Kidney epithelial cell (primary cell): Measurements from ENCODE around the gene NEB. TPM values are rescaled to one million over a fixed set of nuclear protein-coding genes. Genes with fewer than 3 reads are reported as not detected.
"Not testable (repeated sequence)": the region's sequence is repeated elsewhere in the genome, so short reads cannot be mapped to it uniquely, and the experiment has no call there.

ENCODE experiments used
- DNase-seq: peaks from one replicate; pipeline ENCODE4 v3.0.0-alpha.2; 2010; ENCODE audit warnings: low read depth
- H3K27me3 ChIP-seq: 2 replicates; pipeline ENCODE4 v1.6.0; 2011; ENCODE audit warnings: low read length; ENCODE audit not compliant: control insufficient read depth, insufficient read depth
- H3K36me3 ChIP-seq: 2 replicates; pipeline ENCODE4 v1.5.1; 2011; ENCODE audit warnings: low read length; ENCODE audit not compliant: control insufficient read depth, insufficient read depth
- H3K4me3 ChIP-seq: 2 replicates; pipeline ENCODE4 v1.5.1; 2011; ENCODE audit warnings: low read depth, mild to moderate bottlenecking, control low read depth, low read length
- total RNA-seq: library from RNA; depleted of rRNA; stranded (reverse); fragments of >200 nt; gene quantifications from 2 replicates; pipeline ENCODE4 v1.2.3, GENCODE V29; 2015
- TF ChIP-seq, protein P1 (sequence below): IDR thresholded peaks from 2 replicates; pipeline ENCODE4 v1.5.1; 2011; ENCODE audit warnings: mild to moderate bottlenecking, moderate library complexity, low read length, control low read depth, inconsistent platforms; ENCODE audit not compliant: insufficient read depth, poor library complexity, severe bottlenecking

Gene NEB
- total RNA-seq, 1 donor from 2014 or later = 0.38 TPM

DNA sequence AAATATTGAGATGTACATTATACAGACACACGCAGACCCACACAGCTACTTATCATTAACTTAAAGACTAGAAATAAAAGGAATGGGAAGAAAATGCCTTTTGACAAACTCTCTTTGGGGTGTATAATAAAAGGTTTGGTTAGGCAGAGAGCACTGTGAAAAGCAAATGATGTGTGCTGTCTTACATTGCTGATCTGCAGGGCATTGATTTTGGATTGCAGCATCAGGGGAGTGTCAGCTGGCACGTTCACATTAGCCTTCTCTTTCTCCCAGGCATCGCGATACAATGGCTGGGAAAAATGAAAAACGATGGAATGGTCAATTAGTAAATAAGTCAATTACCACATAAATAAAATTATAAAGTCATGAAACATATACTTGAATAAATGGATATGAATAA lies 131.9 kb downstream of the NEB start:
- not testable (repeated sequence) for DNase-seq, H3K36me3 ChIP-seq, H3K4me3 ChIP-seq, H3K27me3 ChIP-seq

DNA sequence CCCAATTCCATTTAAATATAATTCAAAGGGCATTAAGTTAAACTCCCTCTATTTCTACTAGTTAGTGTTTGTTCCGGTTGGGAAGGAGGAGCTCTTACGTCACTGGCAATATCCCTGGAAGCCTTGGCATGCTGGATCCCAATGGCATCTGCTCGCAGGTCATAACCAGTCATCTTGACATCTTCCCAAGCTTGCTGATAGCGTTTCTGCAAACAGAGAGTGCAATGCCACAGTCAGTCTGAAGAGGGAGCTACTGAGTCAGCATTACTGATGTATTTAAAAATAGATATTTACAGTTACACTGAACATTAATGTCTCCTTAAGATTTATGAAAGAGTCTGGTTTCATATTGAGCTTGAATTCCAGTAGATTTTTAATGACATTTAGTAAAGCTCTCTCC lies 132.5 kb downstream of the NEB start:
- not testable (repeated sequence) for H3K27me3 ChIP-seq, H3K36me3 ChIP-seq, H3K4me3 ChIP-seq, DNase-seq

- H3K27me3 ChIP-seq, H3K4me3 ChIP-seq, DNase-seq, H3K36me3 ChIP-seq: not testable (repeated sequence)
These were observed 137.2 kb downstream of the NEB start for GRCh38 chr2:151596903-151597608.

DNA sequence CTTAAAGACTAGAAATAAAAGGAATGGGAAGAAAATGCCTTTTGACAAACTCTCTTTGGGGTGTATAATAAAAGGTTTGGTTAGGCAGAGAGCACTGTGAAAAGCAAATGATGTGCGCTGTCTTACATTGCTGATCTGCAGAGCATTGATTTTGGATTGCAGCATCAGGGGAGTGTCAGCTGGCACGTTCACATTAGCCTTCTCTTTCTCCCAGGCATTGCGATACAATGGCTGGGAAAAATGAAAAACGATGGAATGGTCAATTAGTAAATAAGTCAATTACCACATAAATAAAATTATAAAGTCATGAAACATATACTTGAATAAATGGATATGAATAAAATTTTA lies 142.4 kb downstream of the NEB start:
- H3K27me3 ChIP-seq, DNase-seq, H3K36me3 ChIP-seq, H3K4me3 ChIP-seq: not testable (repeated sequence)

GRCh38 chr2:151591250-151591907 lies 142.9 kb downstream of the NEB start:
- H3K27me3 ChIP-seq, H3K4me3 ChIP-seq, DNase-seq, H3K36me3 ChIP-seq: not testable (repeated sequence)

DNA sequence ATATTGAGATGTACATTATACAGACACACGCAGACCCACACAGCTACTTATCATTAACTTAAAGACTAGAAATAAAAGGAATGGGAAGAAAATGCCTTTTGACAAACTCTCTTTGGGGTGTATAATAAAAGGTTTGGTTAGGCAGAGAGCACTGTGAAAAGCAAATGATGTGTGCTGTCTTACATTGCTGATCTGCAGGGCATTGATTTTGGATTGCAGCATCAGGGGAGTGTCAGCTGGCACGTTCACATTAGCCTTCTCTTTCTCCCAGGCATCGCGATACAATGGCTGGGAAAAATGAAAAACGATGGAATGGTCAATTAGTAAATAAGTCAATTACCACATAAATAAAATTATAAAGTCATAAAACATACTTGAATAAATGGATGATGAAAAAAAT lies 153.0 kb downstream of the NEB start:
- H3K27me3 ChIP-seq = not testable (repeated sequence)

GRCh38 chr2:151580697-151581096 lies 153.6 kb downstream of the NEB start:
- DNase-seq, H3K27me3 ChIP-seq, H3K4me3 ChIP-seq, H3K36me3 ChIP-seq: not testable (repeated sequence)

More for the DNA sequence above, 153.0 kb downstream of the NEB start:
- not testable (repeated sequence) for H3K36me3 ChIP-seq, H3K4me3 ChIP-seq, DNase-seq

DNA sequence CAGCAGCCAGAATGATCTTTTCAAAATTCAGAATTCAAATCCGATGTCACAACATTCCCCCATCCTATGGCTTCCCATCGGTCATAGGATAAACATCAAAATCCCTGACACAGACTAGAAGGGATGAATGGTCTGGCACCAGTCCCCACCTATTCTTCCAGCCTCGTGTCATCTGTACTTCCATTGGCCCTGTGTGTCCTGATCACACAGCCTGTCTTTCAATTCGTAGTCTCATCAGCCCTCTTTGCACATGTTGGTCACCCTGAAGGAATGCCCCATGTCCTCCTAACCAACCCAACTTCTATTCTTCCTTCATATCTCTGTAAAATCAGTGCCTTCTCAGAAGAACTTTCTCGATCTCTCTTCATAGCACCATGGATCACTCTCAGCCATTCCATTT lies 157.2 kb downstream of the NEB start:
- Histone ChIP-seq H3K4me3 (no peak overlapping the region), H3K27me3 (no peaks in the 10 kb centered on the region), H3K36me3 (no peaks in the 10 kb centered on the region)
- DNase-seq = no peak
- TF ChIP-seq, protein P1, sequence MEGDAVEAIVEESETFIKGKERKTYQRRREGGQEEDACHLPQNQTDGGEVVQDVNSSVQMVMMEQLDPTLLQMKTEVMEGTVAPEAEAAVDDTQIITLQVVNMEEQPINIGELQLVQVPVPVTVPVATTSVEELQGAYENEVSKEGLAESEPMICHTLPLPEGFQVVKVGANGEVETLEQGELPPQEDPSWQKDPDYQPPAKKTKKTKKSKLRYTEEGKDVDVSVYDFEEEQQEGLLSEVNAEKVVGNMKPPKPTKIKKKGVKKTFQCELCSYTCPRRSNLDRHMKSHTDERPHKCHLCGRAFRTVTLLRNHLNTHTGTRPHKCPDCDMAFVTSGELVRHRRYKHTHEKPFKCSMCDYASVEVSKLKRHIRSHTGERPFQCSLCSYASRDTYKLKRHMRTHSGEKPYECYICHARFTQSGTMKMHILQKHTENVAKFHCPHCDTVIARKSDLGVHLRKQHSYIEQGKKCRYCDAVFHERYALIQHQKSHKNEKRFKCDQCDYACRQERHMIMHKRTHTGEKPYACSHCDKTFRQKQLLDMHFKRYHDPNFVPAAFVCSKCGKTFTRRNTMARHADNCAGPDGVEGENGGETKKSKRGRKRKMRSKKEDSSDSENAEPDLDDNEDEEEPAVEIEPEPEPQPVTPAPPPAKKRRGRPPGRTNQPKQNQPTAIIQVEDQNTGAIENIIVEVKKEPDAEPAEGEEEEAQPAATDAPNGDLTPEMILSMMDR = no peak

GRCh38 chr2:151576080-151576479 lies 158.2 kb downstream of the NEB start:
- DNase-seq = no peak
- H3K27me3 ChIP-seq = no peaks in the 10 kb centered on the region
- H3K4me3 ChIP-seq = no peak overlapping the region
- no peaks in the 10 kb centered on the region for H3K36me3 ChIP-seq
- TF ChIP-seq, protein P1 = no peak
